Measurements from ENCODE around the gene HOXA5. TPM values are rescaled to one million over a fixed set of nuclear protein-coding genes. Genes with fewer than 3 reads are reported as not detected.

Gene HOXA5
- total RNA-seq (2014; rRNA removed; shearing (Covaris generic)): 7.5 and 12.8 TPM in 2 replicates
- polyA plus RNA-seq (2014; cell fraction: nucleus; rRNA removed): 2.1 and 9.4 TPM in 2 replicates

DNA sequence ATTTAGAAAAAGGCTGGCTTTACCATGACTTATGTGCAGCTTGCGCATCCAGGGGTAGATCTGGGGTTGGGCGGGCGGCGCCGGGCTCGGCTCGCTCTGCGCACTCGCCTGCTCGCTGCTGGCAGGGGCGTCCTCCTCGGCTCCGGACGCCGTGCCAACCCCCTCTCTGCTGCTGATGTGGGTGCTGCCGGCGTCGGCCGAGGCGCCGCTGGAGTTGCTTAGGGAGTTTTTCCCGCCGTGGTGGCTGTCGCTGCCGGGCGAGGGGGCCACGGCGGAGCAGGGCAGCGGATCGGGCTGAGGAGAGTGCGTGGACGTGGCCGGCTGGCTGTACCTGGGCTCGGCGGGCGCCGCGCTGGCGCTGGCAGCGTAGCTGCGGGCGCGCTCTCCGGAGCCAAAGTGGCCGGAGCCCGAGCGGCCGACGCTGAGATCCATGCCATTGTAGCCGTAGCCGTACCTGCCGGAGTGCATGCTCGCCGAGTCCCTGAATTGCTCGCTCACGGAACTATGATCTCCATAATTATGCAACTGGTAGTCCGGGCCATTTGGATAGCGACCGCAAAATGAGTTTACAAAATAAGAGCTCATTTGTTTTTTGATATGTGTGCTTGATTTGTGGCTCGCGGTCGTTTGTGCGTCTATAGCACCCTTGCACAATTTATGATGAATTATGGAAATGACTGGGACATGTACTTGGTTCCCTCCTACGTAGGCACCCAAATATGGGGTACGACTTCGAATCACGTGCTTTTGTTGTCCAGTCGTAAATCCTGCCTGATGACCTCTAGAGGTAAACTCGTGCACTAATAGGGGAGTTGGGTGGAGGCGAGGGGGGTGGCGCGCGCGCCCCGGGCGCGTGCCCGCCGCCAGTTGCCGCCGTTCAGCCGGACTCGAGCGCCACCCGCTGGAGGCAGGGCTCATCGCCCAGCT lies at the start of gene HOXA5:
Gene HOXA5, minus strand, starts transcription at position 659 of the 927 bp plus-strand sequence. Its CDS starts 74 bp downstream, at position 585.
- DNase-seq (ENCODE audit: extremely low read depth, low read depth): no peak

DNA sequence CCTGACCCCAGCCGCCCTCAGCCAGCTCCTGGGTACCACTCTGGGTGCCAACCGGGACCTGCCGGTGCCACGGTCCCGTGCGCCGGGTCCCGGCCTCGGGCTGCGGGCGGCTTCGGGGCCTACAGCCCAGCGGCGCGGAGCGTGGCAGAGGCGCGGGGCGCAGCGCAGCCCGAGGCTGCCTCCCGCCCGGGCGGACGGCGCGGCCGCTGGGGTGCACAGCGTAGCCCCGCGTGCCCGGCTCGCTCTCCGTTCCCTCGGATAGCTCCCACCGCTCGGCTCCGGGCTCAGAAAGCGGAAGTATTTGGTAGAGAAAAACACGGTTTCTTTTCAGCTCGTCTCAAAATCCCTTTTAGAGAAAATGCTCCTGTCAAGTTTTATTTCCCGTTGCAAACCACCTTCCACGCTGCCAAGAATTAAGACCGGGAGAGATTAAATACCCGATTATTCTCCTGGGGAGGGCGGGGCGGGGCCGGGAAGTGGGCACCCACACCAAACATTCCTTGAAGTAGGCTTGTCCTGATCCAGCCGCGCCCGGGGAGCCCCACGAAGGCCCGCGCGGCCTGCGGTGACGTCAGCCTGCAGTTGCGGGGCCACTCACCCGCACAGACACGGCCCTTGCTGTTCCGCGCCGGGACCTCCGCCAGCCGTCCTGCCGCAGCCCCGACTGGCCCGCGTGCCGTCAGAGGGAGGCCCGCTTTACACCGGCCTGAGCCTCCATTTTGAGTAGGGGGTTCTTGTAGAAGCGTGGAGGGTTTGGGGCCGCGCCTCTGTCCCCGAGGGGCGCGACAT lies 49.3 kb upstream of the HOXA5 start:
- no peak for DNase-seq (ENCODE audit: extremely low read depth, low read depth)

DNA sequence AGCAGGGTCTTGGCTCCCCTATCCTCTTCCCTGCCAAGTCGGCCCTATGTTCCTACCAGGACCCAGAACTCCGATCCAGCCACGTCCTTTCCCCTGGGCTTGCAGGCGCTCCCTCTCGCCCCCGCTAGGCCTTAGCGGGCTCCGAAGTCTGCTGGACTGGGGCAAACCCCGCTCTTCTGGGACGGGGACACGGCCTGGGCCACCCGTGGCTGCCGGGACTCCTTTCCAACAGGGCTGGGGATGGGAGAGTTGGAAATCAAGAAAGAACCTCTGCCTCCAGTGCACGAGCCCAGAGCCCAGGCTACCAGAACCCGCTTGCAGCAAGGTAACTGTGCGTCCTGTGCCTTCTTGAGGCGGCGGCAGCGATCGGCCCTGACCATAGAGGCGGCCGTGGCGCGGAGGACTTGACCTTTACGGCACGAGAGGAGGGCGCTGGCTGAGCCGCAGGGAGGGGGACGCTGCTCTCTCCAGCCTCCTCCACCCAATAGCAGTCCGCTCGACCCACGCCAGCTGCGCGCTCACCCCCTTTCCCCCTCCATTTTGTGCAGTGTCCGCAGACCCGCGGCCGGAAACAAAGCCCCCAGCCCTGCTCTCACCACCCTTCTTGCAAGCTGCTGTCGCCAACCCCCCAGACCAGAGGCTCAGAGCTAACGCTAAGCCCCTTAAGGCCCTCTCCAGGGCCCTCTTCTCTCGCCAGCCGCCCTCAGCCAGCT lies 48.5 kb upstream of the HOXA5 start:
- no peak for DNase-seq (ENCODE audit: extremely low read depth, low read depth)

DNA sequence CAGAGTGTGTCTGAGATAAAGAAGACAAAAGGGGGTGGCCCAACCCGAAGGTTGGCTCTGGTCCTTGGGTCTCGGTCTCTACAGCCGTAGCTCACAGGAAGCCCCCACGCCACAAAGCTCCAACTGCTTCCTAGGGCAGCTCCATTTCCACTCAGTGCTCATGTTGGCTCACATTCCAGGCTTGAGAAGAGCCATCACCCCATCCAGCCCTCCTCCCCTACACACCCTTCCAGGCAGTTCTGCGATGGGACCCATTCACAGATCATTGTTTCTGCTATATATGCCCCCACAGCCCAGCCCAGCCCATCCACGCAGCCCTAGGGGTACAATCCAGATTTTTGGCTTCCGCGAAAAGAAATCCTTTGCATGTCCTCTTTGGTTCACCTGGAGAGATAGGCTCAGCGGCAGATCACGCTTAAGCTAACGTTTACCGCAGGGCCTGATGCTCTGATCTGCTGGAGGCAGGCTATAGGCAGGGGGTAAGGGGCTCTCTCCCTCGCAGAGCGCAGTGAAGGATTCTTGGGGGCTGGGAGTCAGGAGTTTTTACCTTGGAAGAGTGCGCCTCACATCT lies 47.8 kb upstream of the HOXA5 start:
- no peak for DNase-seq (ENCODE audit: extremely low read depth, low read depth)

DNA sequence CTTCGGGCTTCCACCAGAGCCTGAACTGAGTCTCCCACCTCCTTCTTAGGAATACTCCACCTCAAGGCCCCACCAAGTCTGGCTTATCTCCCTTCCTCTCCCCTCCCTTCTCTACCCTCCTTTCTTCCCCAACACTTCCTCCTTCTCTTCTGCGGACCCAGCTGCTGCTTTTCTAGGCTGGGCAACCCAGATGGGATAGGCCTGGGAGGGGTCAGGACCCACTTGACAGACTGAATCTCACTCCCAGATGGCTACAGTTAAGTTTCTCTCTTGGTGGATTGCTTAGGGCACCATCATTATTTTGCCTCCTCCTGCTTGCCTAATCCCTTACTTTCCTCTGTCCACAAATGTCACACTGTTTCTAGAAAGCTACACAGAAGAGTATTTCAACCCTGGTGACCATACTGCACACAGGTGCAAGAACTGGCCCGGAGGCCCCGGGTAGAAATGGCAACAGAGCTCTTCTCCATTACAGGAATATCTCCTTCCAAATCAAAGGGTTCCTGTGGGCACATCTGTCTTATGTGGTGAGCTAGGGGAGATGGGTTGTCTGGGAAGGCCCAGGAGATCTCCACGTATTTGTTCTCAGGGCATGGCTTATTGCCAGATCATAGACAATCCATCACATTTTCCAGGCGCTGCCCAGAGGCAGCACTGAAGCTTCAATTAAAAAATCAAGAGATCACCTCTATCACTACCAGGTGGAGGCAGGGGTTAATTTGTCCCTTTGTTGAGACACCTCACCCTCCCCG lies 46.7 kb upstream of the HOXA5 start:
- DNase-seq (ENCODE audit: extremely low read depth, low read depth): no peak

DNA sequence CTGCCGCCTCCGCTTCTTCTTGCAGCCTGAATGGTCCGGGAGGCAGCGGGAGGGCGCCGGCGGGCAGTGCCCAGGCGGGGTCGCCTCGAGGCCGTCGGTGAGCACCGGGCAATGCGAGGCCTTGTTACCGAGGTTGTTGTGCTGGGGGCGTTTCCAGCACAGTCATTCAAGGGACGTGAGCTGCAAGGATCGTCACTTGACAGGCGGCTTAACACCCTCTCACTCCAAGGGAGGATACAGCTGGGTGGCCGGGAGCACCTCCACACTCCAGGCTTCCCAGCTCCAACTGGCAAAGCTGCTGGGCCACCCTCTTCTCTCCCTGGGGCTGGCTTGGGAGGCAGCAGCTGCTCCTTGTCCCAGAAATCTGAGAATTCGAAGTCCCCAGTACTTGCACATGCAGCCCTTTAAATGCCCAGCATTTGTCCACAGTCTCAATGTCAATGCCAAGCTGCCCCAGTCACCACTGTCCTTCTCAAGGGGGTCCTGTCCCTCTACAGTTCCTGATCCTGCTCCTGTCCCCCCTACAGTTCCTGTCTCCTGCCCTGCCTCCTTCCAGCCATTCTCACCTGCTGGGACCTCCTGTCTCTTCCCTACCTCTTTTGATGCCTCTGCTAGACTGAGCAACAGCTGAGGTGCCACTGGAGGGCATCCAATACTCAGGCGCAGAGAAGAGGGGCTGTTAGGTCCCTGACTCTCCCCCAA lies 46.0 kb upstream of the HOXA5 start:
- DNase-seq (ENCODE audit: extremely low read depth, low read depth): no peak

DNA sequence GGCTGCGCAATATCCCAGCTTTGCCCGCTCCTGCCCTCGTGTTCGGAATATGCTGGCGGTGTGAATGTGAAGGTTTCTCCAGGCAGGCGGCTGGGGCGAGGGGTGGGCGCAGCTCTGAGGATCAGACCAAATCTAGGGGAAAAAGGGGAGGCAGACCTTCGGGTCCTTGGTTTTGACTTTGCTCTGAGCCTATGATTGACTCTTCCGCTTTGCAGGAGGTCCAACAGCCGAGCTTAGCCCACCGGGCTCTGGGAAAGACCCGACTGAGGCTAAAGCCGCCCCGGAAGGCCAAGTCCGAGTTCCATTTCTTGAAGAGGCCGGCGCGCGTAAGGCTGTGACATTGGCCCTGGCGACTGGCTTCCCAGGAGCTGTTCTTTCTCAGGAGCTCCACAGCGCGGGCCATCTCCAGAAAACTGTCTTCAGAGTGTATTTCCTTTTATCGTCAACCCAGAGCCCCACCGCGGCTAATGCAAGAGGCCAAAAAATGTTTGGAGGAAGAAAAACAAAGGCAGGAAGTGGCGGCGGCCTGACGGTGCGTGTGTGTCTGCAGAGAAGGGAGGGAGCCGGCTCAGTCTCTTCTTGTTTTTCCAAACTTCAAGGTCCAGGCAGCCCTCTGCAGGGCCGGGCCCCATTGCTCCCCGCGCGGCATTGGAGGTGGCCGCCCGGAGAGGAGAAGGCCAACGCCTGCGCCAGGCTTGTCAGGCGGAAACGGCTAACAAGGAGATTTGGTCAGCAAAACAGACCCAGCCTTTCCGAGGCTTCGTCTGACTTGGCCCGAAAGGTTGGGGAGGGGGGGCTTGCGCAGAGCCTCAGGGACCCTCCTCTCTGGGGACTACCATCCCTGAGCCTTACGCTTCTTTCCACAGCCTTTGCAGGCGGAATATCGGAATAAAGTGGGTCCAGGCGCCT lies 45.2 kb upstream of the HOXA5 start:
- no peak for DNase-seq (ENCODE audit: extremely low read depth, low read depth)

DNA sequence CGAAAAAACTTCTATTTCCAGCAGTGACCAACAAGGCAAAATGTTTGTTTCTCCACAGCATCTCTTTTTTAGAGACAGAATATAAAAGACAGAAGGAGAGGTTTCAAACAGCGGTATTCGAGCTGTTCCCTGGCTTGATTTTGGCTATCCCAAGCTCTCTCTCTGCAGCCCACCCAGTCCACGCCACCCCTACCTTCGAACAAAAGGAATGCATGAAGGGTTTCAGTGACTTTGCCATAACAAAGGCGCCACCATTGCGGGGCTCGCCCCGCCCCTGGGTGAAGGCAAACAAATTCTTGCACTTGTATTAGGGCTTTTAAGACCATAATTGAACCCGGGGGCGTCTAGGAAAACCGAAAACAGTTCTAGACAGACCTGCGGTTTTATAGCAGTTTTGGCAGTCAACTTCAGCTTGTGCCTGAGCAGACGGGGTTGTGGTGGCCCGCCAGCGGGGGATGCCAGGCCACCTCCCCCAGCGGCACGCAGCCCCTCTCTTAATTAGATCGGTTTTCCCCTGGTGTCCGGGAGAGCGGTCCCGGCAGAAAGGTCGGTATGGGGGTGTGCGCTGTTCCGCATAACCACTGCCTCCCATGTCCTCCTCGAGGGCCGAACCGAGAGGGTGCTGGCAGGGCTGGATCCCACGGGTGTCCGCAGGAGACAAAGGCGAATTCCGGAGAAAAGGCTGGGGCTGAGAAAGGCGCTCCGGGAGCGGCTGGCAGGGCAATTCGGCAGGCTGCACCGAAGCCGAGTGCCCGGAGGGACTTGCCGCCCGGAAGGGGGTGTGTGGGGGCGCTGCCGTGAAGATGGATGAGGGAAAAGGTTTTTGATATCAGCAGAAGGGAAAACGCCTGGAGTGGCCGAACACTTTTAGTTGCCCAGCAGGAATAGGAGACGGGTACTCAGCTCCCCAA lies 44.2 kb upstream of the HOXA5 start:
- DNase-seq (ENCODE audit: extremely low read depth, low read depth): no peak

DNA sequence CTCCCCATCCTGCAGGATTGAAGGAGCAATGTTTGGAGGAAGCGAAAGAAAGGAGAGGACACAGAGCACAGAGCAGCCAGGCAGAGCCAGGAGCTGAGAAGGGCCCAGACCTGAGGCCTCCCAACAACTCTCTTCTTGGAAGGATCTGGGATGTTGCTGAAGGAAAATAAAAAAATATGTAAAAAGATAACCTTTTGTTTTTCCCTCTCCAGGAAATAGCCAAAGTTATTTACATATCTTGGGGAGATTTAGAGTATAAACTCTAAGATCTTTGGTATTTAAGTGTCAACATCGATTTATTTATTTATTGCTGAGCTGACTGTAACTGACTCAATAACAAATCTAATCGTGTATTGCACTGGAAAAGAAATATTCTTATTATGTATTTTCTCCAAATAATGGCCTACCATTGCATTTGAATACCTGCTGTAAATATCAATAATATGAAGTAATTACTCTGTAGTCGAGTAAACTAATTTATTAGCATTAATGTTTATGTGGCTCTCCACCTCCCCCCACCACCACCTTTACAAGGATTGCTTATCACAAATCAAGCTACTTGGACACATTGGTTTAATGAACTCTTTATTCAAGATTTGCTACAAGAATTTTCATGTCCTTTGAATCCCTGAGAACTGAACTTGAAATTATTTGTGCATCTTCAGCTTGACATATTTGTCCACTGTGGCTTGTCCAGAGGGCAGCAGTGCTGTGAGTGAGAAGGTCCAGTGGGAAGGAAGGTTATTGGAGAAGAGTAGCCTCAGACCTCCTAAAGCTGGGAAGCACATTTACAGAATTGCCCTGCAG lies 43.4 kb upstream of the HOXA5 start:
- DNase-seq (ENCODE audit: extremely low read depth, low read depth): no peak

DNA sequence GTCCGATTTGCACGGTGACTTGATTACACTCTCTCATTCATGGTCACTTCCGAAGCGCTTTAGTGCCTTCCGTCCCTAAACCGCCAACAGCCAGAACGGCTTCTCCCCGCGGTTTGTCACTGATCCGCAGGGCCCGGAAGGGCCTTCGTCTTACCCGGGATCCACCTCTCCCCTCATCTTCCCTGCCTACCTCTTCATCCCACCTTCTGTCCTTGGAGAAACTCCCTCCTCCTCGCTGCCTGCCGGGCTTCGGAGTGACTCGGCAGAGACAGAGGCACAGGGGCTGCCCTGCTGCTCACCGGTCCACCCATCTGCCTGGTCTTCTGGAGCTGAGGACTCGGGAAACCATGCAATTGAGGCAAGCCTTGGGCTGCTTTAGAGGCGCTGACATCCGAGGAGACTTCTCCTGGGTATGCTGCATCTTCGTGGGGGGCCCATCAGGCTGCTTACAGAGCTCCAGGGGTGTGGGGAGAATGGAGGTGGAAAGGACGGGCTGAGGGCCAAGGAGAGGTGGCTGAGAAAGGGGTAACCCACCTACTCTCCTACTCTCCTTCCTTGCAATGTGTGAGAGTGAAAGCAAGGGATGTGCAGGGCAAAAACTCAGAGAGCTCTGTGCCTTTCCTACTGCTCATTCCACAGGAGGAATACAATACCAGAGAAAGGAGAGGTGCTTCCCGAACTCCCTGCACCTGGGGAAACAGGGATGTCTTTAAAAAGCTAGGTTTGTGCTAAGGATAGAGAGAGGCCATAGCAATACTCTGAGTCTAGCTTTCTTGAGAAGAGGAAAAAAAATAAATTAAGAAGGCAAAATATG lies 42.6 kb upstream of the HOXA5 start:
- no peak for DNase-seq (ENCODE audit: extremely low read depth, low read depth)

DNA sequence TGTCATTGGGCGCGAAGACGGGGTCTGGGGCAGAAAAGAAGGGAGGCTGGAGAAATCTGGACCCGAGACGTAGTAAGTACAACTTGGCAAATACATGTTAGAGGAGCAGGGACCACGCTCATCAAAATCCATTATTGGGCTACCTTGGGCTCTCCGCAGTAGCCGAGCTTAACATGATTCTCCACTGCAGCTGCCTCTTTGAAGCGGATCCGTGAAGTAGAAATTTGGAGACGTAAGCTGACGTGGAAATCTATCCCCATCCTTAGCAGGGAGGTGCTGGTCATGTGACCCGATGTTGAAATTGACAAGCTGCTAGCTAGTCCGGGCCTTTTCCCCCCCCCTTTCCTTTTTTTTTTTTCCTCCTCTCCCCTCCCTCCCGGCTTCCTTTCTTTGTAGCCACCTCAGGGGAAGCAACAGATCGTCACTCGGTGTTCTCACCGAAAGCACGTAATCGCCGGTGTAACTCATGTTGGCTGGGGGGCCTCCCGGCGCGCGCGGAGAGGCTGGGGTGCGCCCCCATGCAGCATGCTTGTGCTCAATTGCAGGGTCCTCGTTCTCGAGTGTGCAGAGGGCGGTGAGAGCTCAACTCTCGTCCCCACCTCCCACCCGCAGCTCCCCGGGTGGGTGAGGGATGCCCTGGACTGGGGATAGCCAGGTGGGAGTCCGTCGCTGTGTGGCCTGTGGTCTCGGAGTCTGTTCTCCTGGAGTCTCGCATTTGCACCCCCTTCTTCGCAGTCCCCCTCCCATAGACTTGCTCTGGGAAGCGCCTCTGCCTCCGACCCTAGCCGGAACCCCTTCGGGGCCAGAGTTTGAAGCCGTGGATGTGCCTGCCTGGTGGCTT lies 41.8 kb upstream of the HOXA5 start, which contains the start of gene HOXA11:
Gene HOXA11, minus strand, starts transcription at position 220 of the 841 bp plus-strand sequence. Its CDS starts 88 bp downstream, at position 132.
- DNase-seq (ENCODE audit: extremely low read depth, low read depth): no peak

DNA sequence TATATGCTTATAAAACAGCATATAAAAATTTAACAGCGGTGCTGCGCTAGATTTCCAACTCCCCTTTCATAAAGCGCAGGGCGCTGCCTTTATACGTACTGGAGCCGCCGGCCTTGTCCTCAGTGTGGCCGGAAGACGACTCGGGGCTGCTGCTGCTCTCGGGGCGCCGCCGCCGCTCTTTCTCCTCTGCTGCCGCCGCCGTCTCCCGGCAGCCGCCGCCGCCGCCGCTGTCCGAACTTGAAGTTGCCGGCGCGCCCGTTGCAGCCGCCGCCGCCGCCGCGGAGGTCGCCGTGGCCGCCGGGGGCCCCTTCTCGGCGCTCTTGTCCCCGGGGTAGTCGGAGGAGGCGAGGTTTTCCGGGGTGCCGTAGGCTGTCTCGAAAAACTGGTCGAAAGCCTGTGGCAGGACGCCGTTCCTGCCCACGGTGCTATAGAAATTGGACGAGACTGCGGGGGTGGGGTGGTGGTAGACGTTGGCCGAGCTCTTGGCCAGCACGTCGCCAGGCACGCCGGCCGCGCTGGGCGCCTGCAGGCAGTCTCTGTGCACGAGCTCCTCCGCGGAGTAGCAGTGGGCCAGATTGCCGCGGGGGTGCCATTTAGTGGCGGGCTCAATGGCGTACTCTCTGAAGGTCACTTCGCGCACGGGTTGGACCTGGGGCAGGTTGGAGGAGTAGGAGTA lies 41.0 kb upstream of the HOXA5 start:
- DNase-seq (ENCODE audit: extremely low read depth, low read depth): no peak

DNA sequence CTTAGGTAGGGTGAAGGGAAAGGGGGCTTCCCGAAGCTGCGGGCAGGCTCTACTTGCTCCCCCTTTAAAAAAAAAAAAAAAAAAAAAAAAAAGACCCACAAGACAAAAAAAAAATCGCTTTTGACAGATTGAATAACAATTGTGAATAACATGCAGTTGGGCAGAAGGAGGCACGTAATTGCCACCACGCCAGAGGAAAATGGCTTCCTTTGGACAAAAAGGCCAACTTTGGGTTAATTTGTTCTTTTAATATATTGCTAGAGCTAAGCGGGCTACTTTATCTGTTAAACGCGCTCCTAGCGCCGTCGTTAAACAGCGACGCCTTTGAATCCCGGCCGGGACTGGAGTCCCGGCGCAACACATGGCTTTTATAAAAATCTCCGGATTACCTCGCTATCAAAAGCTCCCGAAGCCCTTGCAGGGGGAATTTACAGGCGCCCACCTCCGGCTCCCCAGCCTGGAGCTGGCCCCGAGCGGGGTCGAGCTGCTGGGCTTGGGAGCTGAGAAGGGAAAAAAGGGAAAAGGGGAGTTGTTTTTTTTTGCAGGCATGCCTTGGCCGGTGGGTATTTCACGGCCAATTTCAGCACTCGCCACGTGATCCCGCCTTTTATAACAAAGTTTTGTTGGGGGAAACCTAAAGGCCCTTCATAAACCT lies 40.3 kb upstream of the HOXA5 start:
- DNase-seq (ENCODE audit: extremely low read depth, low read depth): no peak

Data from NCI-H460 (cell line).